Left renal pelvis (tissue), 4 donors: ENCODE results near the gene CHD2. TPM values are rescaled to one million over a fixed set of nuclear protein-coding genes. Genes with fewer than 3 reads are reported as not detected.

Source experiments
- DNase-seq, 4 donors: peaks; one replicate each; pipeline ENCODE4 v3.0.0-alpha.2; 2013; ENCODE audit warnings: low read depth in 4 of 4, low spot score in 3 of 4
- polyA plus RNA-seq, 4 donors: library from polyadenylated mRNA; unstranded; fragments of 120-200 nt; gene quantifications; one replicate each; pipeline ENCODE4 v1.2.1, GENCODE V29; 2013; ENCODE audit not compliant: insufficient read length in 4 of 4

The CHD2 gene
- polyA plus RNA-seq, 4 donors = 82.1 to 132 (median 119) TPM

- no peak for DNase-seq
These were observed 97.7 kb downstream of the CHD2 start for GRCh38 chr15:92997821-92998220.

GRCh38 chr15:93001156-93001555, 101.0 kb downstream of the CHD2 start:
- DNase-seq = no peak

GRCh38 chr15:93001881-93002280, 101.8 kb downstream of the CHD2 start:
- DNase-seq = no peak

- no peak for DNase-seq
These were observed 105.0 kb downstream of the CHD2 start for GRCh38 chr15:93005133-93005532.

GRCh38 chr15:93007994-93008393, 107.9 kb downstream of the CHD2 start:
- no peak for DNase-seq

GRCh38 chr15:93012786-93013185, 112.7 kb downstream of the CHD2 start:
- DNase-seq = no peak

GRCh38 chr15:93017526-93017925, 117.4 kb downstream of the CHD2 start:
- no peak for DNase-seq

GRCh38 chr15:93018574-93018973, 118.5 kb downstream of the CHD2 start:
- DNase-seq = no peak

- no peak for DNase-seq
These were observed 119.0 kb downstream of the CHD2 start for GRCh38 chr15:93019090-93019489.

- DNase-seq = no peak
These were observed 119.8 kb downstream of the CHD2 start for GRCh38 chr15:93019971-93020370.

GRCh38 chr15:93020976-93021772, 121.0 kb downstream of the CHD2 start:
- no peak for DNase-seq

- DNase-seq = no peak
These were observed 124.2 kb downstream of the CHD2 start for GRCh38 chr15:93024293-93024692.

- no peak for DNase-seq
These were observed 124.8 kb downstream of the CHD2 start for GRCh38 chr15:93024716-93025624.

GRCh38 chr15:93025625-93025982, 125.5 kb downstream of the CHD2 start:
- no peak for DNase-seq

- no peak for DNase-seq
These were observed 126.3 kb downstream of the CHD2 start for GRCh38 chr15:93026380-93026817.

- no peak for DNase-seq
These were observed 127.3 kb downstream of the CHD2 start for GRCh38 chr15:93027413-93027812.

- DNase-seq = no peak
These were observed 128.0 kb downstream of the CHD2 start for GRCh38 chr15:93028111-93028631.

- no peak for DNase-seq
These were observed 128.6 kb downstream of the CHD2 start for GRCh38 chr15:93028632-93029213.

- DNase-seq = no peak
These were observed 129.2 kb downstream of the CHD2 start for GRCh38 chr15:93029214-93029835.

- DNase-seq = no peak
These were observed 129.8 kb downstream of the CHD2 start for GRCh38 chr15:93029836-93030429.
